HG03521 (cell line): ENCODE data around the gene LOC101059915.
A peak's percentile ranks its signal among the peaks of the same experiment; 100 is the strongest.
"Not testable (repeated sequence)": the region's sequence is repeated elsewhere in the genome, so short reads cannot be mapped to it uniquely, and the experiment has no call there.

ENCODE experiments used
- ATAC-seq: cut with Tn5 transposase; IDR thresholded peaks from one replicate; pipeline ENCODE4 v1.9.1; 2021; ENCODE audit warnings: mild to moderate bottlenecking, moderate library complexity; ENCODE audit not compliant: unreplicated experiment

LOC101059915 gene

GRCh38 chrX:71671043-71671780 is 3.9 kb downstream of the LOC101059915 start:
- ATAC-seq: no peak

GRCh38 chrX:71671938-71672337 is 4.6 kb downstream of the LOC101059915 start:
- ATAC-seq: no peak

- ATAC-seq: not testable (repeated sequence)
Observed at GRCh38 chrX:71675636-71676035, 8.3 kb downstream of the LOC101059915 start.

- not testable (repeated sequence) for ATAC-seq
Observed at GRCh38 chrX:71676068-71676795, 8.9 kb downstream of the LOC101059915 start.

GRCh38 chrX:71677195-71677594 is 9.8 kb downstream of the LOC101059915 start:
- ATAC-seq: not testable (repeated sequence)

GRCh38 chrX:71679575-71680207 is 12.3 kb downstream of the LOC101059915 start:
- no peak for ATAC-seq

GRCh38 chrX:71696641-71697465 is 29.5 kb downstream of the LOC101059915 start:
- peak; percentile 61 for ATAC-seq

- peak; percentile 22 for ATAC-seq
Observed at GRCh38 chrX:71697466-71698298, 30.3 kb downstream of the LOC101059915 start.

GRCh38 chrX:71698299-71699022 is 31.1 kb downstream of the LOC101059915 start:
- ATAC-seq: not testable (repeated sequence)

GRCh38 chrX:71699023-71699344 is 31.6 kb downstream of the LOC101059915 start:
- not testable (repeated sequence) for ATAC-seq

- not testable (repeated sequence) for ATAC-seq
Observed at GRCh38 chrX:71702853-71703252, 35.5 kb downstream of the LOC101059915 start.

GRCh38 chrX:71714064-71714463 is 46.7 kb downstream of the LOC101059915 start:
- ATAC-seq: not testable (repeated sequence)

- ATAC-seq: not testable (repeated sequence)
Observed at GRCh38 chrX:71715551-71715950, 48.2 kb downstream of the LOC101059915 start.

GRCh38 chrX:71716323-71716722 is 49.0 kb downstream of the LOC101059915 start:
- not testable (repeated sequence) for ATAC-seq

GRCh38 chrX:71718185-71718584 is 50.8 kb downstream of the LOC101059915 start, which contains the start of gene CXorf49:
CXorf49 (minus strand) TSS chrX:71718285; CDS start chrX:71718151, 134 bp downstream.
- not testable (repeated sequence) for ATAC-seq

- not testable (repeated sequence) for ATAC-seq
Observed at GRCh38 chrX:71719195-71719594, 51.8 kb downstream of the LOC101059915 start.

- ATAC-seq: not testable (repeated sequence)
Observed at GRCh38 chrX:71720289-71720886, 53.0 kb downstream of the LOC101059915 start.
